Stimulated activated CD8-positive, alpha-beta memory T cell treated with anti-CD3 and anti-CD28 coated beads, Interleukin-4, amount 100 ng/mL, for 1 hour (primary cell): ENCODE results near the gene HYAL2.

Experiments
- DNase-seq, 2 donors: peaks; one replicate each; pipeline ENCODE4 v3.0.0-alpha.2; 2020; ENCODE audit warnings: low read depth in 2 of 2, low spot score in 1 of 2

The HYAL2 gene

DNA sequence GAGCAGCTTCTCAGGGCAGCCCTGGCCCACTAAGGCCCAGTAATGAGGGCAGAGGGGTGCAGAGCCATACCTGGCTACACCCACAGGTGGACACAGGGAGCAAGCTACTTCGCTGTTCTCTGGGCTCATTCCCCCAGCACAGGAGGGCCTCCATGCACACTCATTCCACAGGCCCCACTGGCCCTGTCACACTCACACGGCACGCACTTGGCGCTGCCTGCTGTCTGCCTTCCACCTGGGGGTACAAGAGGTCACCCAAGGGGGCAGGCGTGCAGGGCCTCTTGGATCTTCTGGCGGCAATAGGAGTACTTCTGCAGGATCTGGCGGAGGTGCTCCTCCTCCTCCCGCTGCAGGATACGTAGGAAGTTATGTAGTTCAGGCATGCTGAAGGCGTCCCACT lies 7.8 kb upstream of the HYAL2 start:
- DNase-seq = no peak

DNA sequence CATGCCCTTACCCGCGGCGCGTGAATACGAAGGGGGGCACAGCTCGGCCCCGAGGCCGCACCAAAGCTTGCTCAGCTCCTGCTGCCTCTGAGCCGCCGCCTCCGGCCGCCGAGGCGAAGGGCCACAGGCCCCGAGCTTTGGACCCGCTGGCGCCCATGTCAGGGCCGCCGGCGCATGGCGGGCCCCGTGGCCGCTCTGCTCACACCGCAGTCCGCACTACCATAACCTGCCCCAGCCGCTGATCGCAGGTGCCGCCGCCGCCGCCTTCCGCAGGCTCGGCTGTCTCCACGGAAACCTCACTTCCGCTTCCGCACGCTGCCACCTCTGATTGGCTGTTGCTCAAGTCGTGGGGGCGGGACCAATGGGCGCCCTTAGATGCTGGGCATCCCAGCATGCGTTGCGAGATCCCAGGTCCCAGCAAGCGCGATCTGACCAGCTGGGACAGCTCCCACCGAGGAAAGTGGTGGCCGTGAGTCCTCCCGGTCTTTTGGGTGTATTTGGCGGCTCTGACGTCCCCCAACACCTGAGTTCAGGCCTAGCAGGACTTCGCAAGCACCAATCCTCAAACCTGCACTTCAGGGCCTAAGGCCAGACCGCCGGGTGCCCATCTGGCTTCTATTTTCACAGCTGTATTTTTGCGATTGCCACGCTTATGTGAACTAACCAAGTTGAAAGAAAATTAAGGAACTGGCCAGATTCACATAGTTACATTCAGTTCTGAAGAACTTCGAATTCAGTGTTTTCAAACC lies 5.6 kb upstream of the HYAL2 start, which contains the start of gene TUSC2:
Gene TUSC2, minus strand, starts transcription at position 281 of the 749 bp plus-strand sequence. Its CDS starts 124 bp downstream, at position 157.
- DNase-seq = peak; percentile 87 to 91

DNA sequence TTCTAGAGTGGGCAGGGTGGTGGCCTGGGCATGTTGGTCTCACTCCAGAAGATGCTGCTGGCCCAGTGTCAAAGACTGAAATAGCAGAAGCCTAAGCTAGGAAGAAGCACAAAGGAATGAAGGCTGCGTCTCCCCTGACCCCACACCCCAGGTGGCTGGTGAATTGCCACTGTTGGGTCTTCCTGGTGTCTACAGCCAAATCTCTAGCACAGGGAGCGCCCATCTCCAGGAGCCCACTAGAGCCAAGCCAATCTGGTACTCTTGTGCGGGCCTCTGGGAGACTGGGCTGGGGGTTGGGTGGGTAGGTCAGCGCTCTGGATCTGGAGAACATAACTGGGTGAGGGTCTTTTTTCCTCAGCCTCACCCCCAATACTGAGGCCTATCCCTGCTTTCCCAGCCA lies 4.6 kb upstream of the HYAL2 start:
- no peak for DNase-seq

DNA sequence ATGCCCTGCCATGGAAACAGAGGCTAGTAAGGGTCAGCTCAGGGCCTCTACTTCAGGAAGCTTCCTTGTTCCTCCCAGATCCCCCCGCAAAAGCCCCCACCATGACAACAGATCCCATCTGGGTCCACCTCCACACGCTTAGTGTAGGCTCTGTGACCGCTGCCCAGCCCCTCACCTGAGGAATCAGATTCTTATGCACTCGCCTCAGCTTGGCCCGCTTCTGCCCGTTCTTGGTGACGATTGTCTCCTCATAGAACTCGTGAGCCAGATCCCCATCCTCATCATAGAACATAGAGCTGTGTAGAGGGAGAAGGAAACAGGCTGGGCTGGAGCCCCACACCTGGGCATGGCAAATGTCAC lies 3.6 kb upstream of the HYAL2 start:
- no peak for DNase-seq

DNA sequence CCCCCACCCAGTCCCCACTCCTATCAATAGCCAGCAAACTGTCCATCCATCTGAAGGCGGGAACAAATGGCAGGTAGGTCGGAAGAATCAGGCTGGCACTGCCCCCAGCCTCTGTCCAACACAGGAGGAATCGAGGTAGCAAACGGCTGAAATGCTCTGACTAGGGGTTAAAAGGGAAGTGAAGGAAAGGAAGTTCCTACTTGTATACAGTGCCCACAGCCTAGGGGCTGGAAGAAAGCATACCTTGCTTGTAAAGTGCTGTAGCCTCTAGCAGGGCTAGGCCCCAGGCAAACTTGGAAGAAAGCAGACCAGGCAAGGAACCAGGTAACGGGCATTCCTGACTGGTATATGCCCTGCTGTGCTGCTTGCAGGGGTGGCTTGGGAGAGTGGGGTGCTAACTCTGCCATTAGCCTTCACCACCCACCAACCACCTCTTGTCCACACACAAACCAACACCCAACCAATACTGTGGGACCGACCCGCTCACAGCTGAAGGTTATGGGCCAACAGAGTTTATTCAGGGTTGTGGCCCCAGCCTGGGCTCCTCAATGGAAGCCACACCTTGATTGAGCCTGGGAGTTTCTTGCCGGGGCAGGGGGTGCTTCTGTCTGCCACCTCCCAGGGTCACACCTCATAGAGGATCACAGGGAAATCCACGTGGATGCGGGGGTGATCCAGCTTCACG lies 3.1 kb upstream of the HYAL2 start:
- DNase-seq = no peak

DNA sequence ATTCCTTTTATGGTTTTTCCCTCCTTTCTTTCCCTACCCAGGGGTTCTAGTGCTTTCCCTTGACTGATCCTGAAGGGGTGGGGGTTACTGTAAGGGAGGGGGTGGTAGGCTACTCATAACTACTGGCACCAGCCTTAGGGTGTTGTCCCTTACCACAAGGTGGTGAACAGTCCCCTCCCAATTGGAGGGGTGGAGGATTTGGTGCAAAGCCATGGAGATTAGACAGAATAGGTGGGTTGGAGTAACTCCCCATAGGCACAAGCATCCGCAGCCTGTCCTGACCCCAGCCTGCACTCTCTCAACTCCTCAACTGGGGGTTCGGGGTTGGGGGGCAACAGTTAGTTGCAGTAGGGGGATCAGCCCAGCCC lies 2.6 kb upstream of the HYAL2 start:
- no peak for DNase-seq

DNA sequence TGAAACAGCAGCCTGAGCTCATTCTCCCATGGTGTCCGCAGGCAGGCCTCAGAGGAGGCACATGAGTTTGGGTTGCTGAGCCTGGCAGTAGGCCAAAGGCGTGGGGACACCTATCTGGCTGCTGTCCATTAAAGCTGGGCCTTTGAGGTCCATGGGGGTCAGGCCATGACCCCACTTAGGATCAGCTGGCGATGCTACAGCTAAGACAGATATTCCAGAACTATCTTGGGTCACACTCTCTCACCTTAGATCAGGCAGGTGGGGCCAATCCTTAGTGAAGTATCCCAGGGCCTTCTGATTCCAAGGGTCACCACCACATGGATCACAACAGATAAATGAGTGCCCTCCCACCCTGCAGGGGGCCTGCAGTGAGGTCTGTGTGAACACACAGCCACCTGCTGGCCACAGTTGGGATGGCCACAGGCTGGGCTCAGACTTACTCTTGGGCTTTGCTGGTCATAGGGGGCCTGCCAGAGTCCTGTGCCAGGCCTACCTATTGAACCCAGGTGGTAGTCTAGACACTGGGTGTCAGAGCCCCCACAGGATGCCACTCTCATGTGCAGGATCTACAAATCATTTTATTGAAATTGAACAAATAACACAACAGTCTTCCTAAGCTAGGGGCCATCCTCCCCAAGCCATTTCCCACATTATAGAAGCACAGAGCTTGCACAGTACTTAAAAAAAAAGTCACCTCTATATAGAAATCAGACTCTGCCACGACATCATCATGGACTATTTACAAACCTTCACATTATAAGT lies 2.0 kb upstream of the HYAL2 start:
- DNase-seq = no peak

DNA sequence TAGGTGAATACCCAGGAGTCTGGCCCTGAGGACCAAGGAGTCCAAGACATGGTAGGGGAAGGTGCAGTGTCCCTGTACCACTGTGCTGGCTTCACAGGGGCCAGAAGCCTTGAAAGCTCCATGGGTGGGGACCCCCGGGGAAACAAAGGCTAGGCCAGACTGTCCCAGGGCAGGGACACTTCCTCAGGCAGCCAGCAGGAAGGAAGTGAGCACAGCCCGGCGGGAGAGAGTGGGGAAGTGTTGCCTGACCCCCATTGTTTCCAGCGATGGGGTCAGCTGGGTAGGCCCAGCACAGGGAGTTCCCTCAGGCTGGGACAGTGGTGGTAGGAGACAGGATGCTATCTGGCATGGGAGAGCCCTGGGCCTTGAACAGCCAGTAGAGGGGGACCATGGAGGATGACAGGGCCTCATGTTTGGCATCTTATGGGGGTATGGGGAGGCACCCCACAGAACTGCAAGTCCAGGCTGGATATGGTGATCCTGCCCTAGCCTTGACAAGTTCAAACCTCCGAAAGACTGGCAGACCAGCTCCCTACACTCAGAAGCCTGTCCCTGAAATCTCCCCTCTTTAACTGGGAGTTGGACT lies 1.2 kb upstream of the HYAL2 start:
- no peak for DNase-seq

DNA sequence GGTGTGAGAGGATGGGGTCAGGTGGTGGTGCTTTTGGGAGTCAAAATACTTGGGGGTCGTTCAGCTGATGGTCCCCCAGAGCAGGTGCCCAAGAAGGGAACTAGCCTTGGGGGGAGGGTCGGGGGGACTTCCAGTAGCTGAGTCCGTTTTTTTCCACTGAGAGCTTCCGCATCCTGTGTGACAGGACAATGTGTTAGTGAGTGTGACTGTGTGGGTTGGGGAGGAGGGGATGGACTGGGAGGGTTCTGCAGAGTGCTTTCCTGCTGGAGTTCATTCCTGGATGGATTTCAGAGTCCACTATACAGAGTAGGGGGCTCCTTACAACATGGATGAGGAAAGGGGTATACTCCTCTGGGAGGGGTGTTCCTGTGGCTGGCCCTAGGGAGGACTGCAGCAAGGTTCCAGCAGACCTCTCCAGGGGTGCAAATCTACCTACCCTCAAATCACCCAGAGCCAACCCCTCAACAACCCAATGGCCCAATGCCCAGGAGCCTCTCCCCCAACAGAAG lies 601 bp upstream of the HYAL2 start:
- DNase-seq = no peak

DNA sequence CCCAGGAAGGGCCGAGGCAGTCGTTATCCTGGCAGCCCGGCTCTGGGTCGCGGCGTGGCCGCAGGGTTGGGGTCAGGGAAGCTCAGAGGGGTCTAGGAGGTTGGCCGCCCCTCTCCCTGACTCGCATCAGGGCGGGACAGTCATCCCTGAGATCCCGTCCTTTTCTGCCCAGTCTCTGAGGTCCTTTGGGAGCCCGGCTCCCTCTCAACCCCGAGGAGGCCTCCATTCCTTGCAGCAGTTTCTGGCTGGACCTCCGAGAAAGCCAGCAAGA lies 495 bp downstream of the HYAL2 start:
- DNase-seq = no peak

DNA sequence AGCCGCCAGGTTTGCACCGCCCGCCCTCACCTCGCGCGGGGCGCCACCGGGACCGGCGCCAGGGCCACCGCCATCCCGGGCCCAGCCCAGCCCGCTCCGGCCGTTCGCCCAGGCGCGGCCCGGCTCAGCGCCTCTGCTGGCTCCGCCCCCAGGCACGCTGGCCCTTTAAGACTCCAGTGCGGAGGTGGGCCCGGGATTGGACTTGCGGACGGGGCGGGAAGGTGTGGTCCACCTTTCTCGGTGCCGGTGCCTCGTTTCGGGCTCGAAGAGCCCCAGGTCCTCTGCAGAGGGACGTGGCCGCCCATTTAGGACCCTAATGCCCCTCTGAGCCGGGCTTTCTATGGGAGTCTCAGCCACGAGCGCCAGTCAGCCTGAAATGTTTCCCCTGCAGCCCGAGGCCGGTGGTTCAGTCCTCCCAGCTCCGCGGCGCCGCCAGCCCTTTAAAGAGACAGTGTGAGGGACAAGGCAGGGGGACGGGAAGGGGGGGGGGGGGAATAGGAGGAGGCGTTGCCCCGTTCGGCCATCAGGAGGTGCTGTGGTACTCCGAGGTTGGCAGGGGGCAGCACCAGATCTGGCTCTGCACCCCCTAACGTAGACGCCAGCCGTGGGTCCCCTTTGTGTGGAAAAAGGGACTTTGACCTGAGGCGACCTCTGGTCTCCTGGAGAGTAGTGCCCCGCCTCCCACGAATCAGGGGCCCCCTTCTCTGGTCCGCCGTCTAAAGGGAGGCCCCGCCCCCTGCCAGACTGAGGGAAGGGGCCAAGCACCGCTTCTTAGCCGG lies 1.0 kb downstream of the HYAL2 start:
- DNase-seq = peak; percentile 52 to 63

DNA sequence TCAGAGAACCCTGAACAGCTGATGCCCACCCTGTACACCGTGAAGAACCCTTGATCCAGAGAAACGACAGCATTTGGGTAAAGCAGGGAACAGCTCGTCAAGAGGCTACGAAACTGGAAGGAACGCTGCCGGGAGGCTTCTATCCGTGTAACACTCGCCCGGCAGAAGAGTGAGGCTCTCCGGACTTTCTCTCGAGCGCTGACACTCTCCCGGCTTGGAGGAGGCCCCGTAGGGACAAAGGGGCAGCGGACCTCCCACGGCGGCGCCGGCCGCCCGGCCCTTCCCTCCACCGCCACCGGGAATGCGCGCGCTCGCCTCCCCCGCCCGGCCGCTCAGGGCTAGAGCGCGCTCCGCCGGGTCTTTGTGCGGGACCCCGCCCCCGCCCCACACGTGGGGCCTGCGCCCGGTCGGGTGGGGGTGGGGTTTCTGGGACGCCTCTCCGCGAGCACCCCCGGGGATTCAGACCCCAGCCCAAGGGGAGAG lies 1.7 kb downstream of the HYAL2 start:
- DNase-seq = no peak

DNA sequence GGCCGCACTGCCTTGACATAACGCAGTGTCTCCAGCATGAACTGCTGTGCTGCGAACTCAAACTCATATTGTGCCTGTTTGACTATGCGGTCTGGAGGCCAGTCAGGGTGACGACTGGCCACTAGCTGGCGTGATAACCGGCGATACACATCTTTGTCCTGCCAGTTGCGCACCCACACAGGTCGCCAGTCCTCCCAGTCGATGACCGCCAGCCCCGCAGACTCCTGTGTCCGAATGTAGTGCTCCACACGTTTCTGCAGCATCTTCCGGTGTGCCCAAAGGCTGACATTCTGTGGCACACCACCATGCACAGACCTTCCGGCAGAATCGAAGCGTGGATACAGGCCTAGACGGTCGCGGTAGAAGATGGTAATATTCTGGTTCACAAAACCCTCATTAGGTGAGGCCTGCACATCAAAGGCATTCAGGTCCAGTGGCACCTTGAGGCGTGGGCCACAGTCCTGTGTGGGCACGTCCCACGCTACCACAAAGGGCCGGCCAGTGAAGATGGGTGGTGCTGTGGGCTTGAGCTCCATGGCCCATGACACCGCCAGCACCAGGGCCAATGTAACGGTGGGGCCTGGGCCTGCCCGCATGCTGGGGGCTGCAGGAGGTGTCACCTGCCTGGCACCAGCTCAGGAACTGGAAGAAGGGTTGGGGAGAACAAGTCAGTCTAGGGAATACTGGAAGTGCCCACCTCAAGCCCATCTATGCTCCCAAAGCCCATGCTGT lies 2.5 kb downstream of the HYAL2 start:
- DNase-seq = no peak

DNA sequence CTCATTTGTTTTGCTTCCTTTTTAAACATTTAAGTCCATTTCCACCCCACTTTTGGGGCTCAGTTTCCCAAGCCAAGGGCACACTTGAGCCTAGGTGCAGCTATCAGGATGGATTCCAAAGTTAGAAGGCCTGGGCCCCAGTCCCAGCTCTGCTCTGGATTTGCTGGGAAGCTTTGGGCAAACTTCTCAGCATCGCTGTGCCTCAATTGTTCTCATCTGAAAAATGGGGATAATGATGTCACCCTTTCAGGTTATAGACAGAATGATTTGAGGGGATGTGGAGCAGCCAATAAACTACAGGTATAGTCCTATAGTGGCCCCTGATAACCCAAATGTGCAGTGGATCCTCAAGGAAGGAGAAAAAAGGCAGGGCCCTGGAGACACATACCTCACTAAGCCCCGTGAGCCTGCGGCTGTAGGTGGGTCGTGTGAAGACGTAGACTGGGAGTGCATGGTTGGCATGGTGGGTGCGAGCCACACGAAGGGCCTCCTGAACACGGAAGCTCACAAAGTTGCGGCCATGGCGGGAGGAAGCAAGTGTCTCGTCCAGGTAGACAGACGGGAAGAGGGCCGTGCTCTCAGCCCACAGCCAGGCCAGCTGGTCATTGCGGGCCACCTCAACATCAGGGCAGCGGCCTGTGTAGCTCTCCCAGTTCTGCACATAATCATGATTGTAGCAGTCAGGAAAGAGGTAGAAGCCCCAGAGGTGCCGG lies 3.2 kb downstream of the HYAL2 start:
- no peak for DNase-seq

DNA sequence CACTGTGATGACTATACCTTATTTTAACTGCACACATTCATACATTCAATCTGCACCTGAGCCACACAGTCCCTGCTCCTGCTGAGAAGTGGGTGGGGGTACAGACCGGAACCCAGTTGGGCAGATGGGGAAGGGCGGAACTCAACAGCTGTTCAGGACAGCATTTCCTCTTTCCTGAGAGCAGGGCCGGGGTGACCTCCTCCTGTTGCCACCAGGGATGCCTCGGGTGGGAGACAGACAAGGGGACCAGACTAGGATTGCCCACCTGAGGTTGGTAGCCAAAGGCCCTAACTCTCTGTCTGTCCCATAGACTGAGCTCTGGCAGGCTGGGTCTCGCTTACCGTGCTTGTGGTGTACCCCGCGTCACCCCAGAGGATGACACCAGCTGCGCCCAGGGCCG lies 3.9 kb downstream of the HYAL2 start:
- DNase-seq = no peak

DNA sequence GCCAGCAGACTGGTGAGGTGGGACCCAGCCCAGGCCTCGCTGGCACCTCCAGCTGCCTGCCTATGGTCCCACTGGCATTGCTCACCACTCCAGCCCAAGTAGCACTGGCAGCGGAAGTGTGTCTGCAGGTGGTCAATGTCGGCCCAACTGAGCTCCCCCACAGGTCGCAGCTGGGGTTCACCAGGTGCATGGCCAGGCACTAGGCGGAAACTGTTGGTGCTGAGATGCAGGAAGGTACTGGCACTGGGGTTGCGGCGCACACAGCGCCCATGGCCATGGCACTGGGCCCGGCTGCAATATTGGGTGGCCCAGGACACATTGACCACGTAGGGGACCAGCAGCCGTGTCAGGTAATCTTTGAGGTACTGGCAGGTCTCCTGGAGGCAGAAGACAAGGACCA lies 4.4 kb downstream of the HYAL2 start:
- DNase-seq = no peak

DNA sequence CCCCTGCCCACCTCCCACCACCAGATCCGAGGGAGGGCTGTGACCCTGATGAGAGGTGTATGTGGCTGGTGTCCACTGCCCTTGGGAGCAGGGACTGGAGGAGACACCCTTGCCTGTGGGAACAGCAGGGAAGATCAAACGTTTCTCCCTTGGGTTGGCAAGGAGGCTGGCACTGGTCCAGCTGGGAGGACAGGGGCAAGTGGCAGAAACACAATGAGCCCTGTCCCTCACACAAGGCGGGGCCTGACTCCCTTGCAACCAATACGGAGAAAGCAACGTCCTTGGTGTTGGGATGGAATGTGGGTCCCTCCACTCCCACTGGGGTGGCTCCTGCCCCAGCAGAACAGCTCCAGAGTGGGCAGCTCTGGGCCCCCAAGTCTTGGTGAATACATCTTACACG lies 5.2 kb downstream of the HYAL2 start:
- DNase-seq = no peak

DNA sequence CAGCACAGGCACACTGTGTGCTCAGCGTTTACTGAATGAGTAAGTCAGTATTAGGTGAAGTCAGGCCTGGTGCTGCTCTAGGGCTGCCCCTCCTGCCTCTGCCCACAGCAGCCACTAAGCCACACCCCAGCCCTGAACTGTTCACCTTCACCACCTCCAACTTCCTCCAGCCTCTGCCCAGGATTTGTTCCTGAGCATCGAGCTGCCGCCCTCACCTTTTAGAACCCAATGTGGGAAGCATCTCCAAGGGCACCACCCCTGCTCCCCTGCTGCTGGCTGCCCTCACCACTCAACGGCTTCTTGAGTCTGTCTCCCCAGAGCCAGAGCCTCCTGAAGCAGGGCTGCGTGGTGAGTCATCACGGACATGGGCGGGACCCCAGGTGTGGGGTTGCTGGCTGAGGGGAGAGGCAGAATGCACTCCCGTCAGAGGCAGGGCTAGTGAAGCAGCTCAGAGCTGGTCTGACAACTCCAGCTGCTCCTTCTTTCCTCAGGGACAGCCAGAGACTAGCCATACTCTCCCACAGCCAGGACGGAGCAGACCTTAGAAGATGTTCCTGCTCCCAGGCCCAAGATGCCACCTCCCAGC lies 5.8 kb downstream of the HYAL2 start:
- no peak for DNase-seq

DNA sequence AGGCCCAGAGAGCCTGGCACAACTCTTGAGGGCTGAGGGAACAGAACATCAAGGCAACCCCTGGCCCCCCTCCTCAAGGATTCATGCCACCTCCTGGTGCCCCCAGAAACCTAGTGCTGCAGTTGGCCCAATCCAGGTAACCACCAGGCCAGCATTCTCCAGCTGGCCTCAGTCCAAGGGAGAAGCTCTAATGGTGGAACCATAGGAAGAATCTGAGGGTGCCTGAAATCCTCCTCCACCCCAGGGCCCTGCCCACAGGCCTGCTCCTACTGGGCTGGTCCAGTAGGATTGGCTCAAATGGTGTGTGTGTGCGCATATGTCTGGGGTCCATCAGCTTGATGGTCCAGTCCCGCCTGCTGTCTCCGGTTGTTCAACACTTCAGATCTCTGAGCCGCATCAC lies 7.7 kb downstream of the HYAL2 start:
- no peak for DNase-seq
